SK-N-SH (cell line): ENCODE results near the gene MOK. TPM values are rescaled to one million over a fixed set of nuclear protein-coding genes. Genes with fewer than 3 reads are reported as not detected.
A peak's percentile ranks its signal among the peaks of the same experiment; 100 is the strongest.

Experiments used
- CTCF ChIA-PET: fragments of 300-600, 350-600 bp; formaldehyde crosslinking; extraction: SDS; loops from one replicate; lab custom pipeline; 2021; lab: Yijun Ruan, JAX
- POLR2A ChIA-PET: fragments of 350-600 bp; sonication (Branson Sonifier 250); formaldehyde crosslinking; extraction: SDS; loops from one replicate; lab custom pipeline; 2020; ENCODE audit warnings: antibody characterized with exemption, inconsistent platforms; lab: Yijun Ruan, JAX
- DNase-seq: peaks from one replicate; pipeline ENCODE4 v3.0.0; 2012
- H2AFZ ChIP-seq: fragments of 200-600 bp; sonication (generic); 2 replicates; pipeline ENCODE4 v1.8.1; 2016; ENCODE audit warnings: antibody characterized with exemption, mild to moderate bottlenecking, low read depth
- H3F3A ChIP-seq: fragments of 200-600 bp; sonication (generic); replicated peaks from 2 replicates; pipeline ENCODE3; 2016; ENCODE audit warnings: antibody characterized with exemption, mild to moderate bottlenecking; ENCODE audit not compliant: insufficient read depth
- H3K27ac ChIP-seq, 2 experiments: fragments of 200-500 bp in 1 of 2; fragments of 200-600 bp in 1 of 2; sonication (Bioruptor generic) in 1 of 2; sonication (generic), shearing (Covaris generic) in 1 of 2; 2 replicates each; pipeline versions ENCODE4 v1.5.1 to v1.6.1; 2014 to 2016; ENCODE audit warnings: low read depth in 2 of 2, inconsistent platforms in 1 of 2, low read length in 1 of 2, mild to moderate bottlenecking in 1 of 2, mixed read lengths in 1 of 2
- H3K27me3 ChIP-seq: fragments of 200-600 bp; sonication (generic), shearing (Covaris generic); 2 replicates; pipeline ENCODE4 v1.6.1; 2016; ENCODE audit warnings: mixed run types; ENCODE audit not compliant: insufficient read depth
- H3K36me3 ChIP-seq, 2 experiments: fragments of 200-500 bp in 1 of 2; fragments of 200-600 bp in 1 of 2; sonication (Bioruptor generic) in 1 of 2; sonication (generic) in 1 of 2; replicated peaks in 1 of 2; 2 replicates each; pipeline versions ENCODE3 to v1.5.1; 2014 to 2016; ENCODE audit warnings: low read length in 1 of 2, mild to moderate bottlenecking in 1 of 2; ENCODE audit not compliant: insufficient read depth in 2 of 2, control insufficient read depth in 1 of 2
- H3K4me1 ChIP-seq, 2 experiments: fragments of 200-500 bp in 1 of 2; fragments of 200-600 bp in 1 of 2; sonication (Bioruptor generic) in 1 of 2; sonication (generic), shearing (Covaris generic) in 1 of 2; 2 replicates each; pipeline versions ENCODE4 v1.5.1 to v1.6.1; 2014 to 2016; ENCODE audit warnings: low read depth in 1 of 2, low read length in 1 of 2, mixed run types in 1 of 2; ENCODE audit not compliant: insufficient read depth in 2 of 2, control insufficient read depth in 1 of 2
- H3K4me2 ChIP-seq: fragments of 200-600 bp; sonication (generic), shearing (Covaris generic); 2 replicates; pipeline ENCODE4 v1.6.1; 2017; ENCODE audit warnings: mixed run types
- H3K4me3 ChIP-seq, 2 experiments: fragments of 200-500 bp in 1 of 2; fragments of 200-600 bp in 1 of 2; sonication (Bioruptor generic) in 1 of 2; sonication (generic), shearing (Covaris generic) in 1 of 2; 2 replicates each; pipeline versions ENCODE4 v1.5.1 to v1.8.1; 2014 to 2016; ENCODE audit warnings: low read depth in 2 of 2, inconsistent platforms in 1 of 2, low read length in 1 of 2, mild to moderate bottlenecking in 1 of 2, mixed read lengths in 1 of 2, moderate library complexity in 1 of 2
- H3K79me2 ChIP-seq: fragments of 200-600 bp; sonication (generic); 2 replicates; pipeline ENCODE4 v1.8.1; 2017; ENCODE audit warnings: mild to moderate bottlenecking; ENCODE audit not compliant: insufficient read depth
- H3K9ac ChIP-seq: fragments of 200-600 bp; sonication (generic); 2 replicates; pipeline ENCODE4 v1.6.1; 2017; ENCODE audit warnings: mixed run types
- H3K9me2 ChIP-seq: fragments of 200-600 bp; sonication (generic); 2 replicates; pipeline ENCODE4 v1.6.1; 2017; ENCODE audit warnings: mixed run types
- H3K9me3 ChIP-seq: fragments of 200-600 bp; sonication (generic); 2 replicates; pipeline ENCODE4 v1.6.1; 2017; ENCODE audit warnings: mixed run types, mild to moderate bottlenecking, moderate library complexity
- H4K20me1 ChIP-seq: fragments of 200-600 bp; sonication (generic); 2 replicates; pipeline ENCODE4 v1.6.1; 2017; ENCODE audit warnings: mild to moderate bottlenecking, mixed run types; ENCODE audit not compliant: insufficient read depth
- CHD2 ChIP-seq: fragments of 150-350 bp; IDR thresholded peaks from 2 replicates; pipeline ENCODE4 v1.6.1; 2018; ENCODE audit warnings: low read length; ENCODE audit not compliant: partially characterized antibody
- FOSL2 ChIP-seq: IDR thresholded peaks from 2 replicates; pipeline ENCODE4 v1.4.0; 2012; ENCODE audit warnings: low read depth, mild to moderate bottlenecking, moderate library complexity, borderline replicate concordance
- FOXJ3 ChIP-seq: sonication (generic); formaldehyde crosslinking; IDR thresholded peaks from 2 replicates; pipeline ENCODE4 v1.5.1; 2020; ENCODE audit warnings: mild to moderate bottlenecking, missing genetic modification reagents
- FOXM1 ChIP-seq: IDR thresholded peaks from 2 replicates; pipeline ENCODE4 v1.4.0; 2012; ENCODE audit warnings: low read depth, mild to moderate bottlenecking
- GABPA ChIP-seq: IDR thresholded peaks from 2 replicates; pipeline ENCODE4 v1.4.0; 2012; ENCODE audit warnings: low read depth, mild to moderate bottlenecking
- JUND ChIP-seq: IDR thresholded peaks from 2 replicates; pipeline ENCODE4 v1.4.0; 2012
- MAX ChIP-seq: IDR thresholded peaks from 2 replicates; pipeline ENCODE4 v1.4.0; 2012; ENCODE audit warnings: low read depth
- MXI1 ChIP-seq: IDR thresholded peaks from 2 replicates; pipeline ENCODE4 v1.6.1; 2012; ENCODE audit warnings: mild to moderate bottlenecking, low read depth, low read length, improper control_type of control experiment
- NFIC ChIP-seq: IDR thresholded peaks from 2 replicates; pipeline ENCODE4 v1.4.0; 2012; ENCODE audit warnings: borderline replicate concordance
- RCOR1 ChIP-seq: fragments of 150-350 bp; IDR thresholded peaks from 2 replicates; pipeline ENCODE4 v1.6.1; 2017; ENCODE audit warnings: antibody characterized with exemption, low read length
- REST ChIP-seq: IDR thresholded peaks from 2 replicates; pipeline ENCODE4 v1.6.1; 2012; ENCODE audit warnings: mild to moderate bottlenecking, low read depth, low read length, moderate library complexity
- RFX5 ChIP-seq: IDR thresholded peaks from 2 replicates; pipeline ENCODE4 v1.6.1; 2012; ENCODE audit warnings: mild to moderate bottlenecking, improper control_type of control experiment, low read length
- SMC3 ChIP-seq: IDR thresholded peaks from 2 replicates; pipeline ENCODE4 v1.6.1; 2012; ENCODE audit warnings: low read depth, low read length, improper control_type of control experiment
- TCF12 ChIP-seq: IDR thresholded peaks from 2 replicates; pipeline ENCODE4 v1.4.0; 2012
- TEAD4 ChIP-seq: IDR thresholded peaks from 2 replicates; pipeline ENCODE4 v1.4.0; 2012; ENCODE audit warnings: mild to moderate bottlenecking, borderline replicate concordance; ENCODE audit not compliant: insufficient read depth
- WGBS: methylation state at CpG from one replicate; pipeline ENCODE4 v1.1.6; 2017; ENCODE audit warnings: low lambda C conversion rate; 5-methylcytosine and 5-hydroxymethylcytosine counted together
- polyA plus RNA-seq, 3 experiments: library from polyadenylated mRNA; depleted of rRNA; stranded (reverse); fragments of >200 nt; gene quantifications; 2 replicates each; pipeline ENCODE4 v1.2.3, GENCODE V29; 2012
- TF ChIP-seq, protein P1 (sequence below): fragments of 150-350 bp; IDR thresholded peaks from 2 replicates; pipeline ENCODE4 v1.6.1; 2017; ENCODE audit warnings: antibody characterized with exemption, low read length, low read depth, borderline replicate concordance

Gene MOK
- polyA plus RNA-seq, 1 of the 3 experiments (the other 2 are of a cell fraction): 13.3 TPM

GRCh38 chr14:102219316-102219715 is 85.6 kb downstream of the MOK start:
- WGBS: 95% methylated on average over 14 of the region's 16 CpGs
- Histone ChIP-seq H3K9ac (no peak overlapping the region), H3K36me3 (peaks cover 0 to 12% of the 10 kb centered on the region in 2 experiments), H3K9me2 (no peaks in the 10 kb centered on the region), H3K27me3 (no peaks in the 10 kb centered on the region), H3K9me3 (no peaks in the 10 kb centered on the region), H3K4me1 (peaks cover 5 to 15% of the 10 kb centered on the region in 2 experiments; a peak in 2 of 4 replicates), H2AFZ (no peak overlapping the region), H4K20me1 (no peaks in the 10 kb centered on the region), H3K4me2 (no peak overlapping the region), H3F3A (peaks cover under 1% of the 10 kb centered on the region), H3K79me2 (0 out of 2 replicates have a peak, but pooled peaks cover 5% of the 10 kb centered on the region), H3K27ac (no peak overlapping the region; a peak in 1 of 4 replicates), H3K4me3 (no peak overlapping the region)
- no peak for DNase-seq
- ChIA-PET POLR2A (no interaction called here), CTCF (interaction anchor here (0.6 kb wide), 1 partner anchor 76 kb away, joined by 3 read pairs; no protein-coding TSS in a partner anchor)
- TF ChIP-seq NFIC: no peak
- TF ChIP-seq MAX: no peak
- TF ChIP-seq FOXJ3: no peak
- TF ChIP-seq, protein P1, sequence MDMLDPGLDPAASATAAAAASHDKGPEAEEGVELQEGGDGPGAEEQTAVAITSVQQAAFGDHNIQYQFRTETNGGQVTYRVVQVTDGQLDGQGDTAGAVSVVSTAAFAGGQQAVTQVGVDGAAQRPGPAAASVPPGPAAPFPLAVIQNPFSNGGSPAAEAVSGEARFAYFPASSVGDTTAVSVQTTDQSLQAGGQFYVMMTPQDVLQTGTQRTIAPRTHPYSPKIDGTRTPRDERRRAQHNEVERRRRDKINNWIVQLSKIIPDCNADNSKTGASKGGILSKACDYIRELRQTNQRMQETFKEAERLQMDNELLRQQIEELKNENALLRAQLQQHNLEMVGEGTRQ: no peak
- no peak for TF ChIP-seq RFX5
- TF ChIP-seq RCOR1: no peak
- TF ChIP-seq MXI1: no peak
- no peak for TF ChIP-seq CHD2
- TF ChIP-seq REST: no peak
- no peak for TF ChIP-seq TCF12
- TF ChIP-seq GABPA: no peak
- no peak for TF ChIP-seq SMC3

DNA sequence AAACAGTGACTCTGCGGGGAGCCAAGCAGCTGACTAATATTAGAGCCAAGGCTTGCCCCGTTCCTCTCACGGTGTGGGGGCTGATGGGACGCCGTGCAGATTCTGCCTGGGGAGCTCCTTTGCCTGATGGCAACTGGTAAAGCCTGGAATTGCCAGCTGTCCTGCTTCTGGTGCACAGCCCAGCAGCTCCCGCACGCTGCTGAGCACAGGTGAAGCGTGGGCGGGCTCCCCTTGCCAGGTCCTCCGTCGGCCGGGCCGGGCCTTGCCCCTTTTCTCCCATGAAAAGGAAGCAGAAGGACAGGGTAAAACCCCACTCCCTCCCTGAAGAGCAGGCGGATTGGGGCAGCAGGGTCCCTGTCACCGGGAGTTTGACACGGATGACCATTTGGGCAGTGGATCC is 86.3 kb downstream of the MOK start:
- Histone ChIP-seq H3F3A (no peaks in the 10 kb centered on the region), H3K27ac (peak overlapping the region in 1 of 2 experiments; percentile 6; a peak in 1 of 4 replicates), H2AFZ (no peak overlapping the region), H3K4me3 (no peak overlapping the region), H3K36me3 (peaks cover 0 to 14% of the 10 kb centered on the region in 2 experiments), H3K79me2 (0 out of 2 replicates have a peak, but pooled peaks cover 5% of the 10 kb centered on the region), H3K9me2 (no peaks in the 10 kb centered on the region), H3K27me3 (no peaks in the 10 kb centered on the region), H3K9me3 (no peaks in the 10 kb centered on the region), H4K20me1 (no peaks in the 10 kb centered on the region), H3K4me2 (no peak overlapping the region), H3K4me1 (peaks cover 5 to 15% of the 10 kb centered on the region in 2 experiments; a peak in 2 of 4 replicates), H3K9ac (no peak overlapping the region)
- DNase-seq: no peak
- ChIA-PET POLR2A (no interaction called here), CTCF (interaction anchor here (0.6 to 1.7 kb wide), 5 partner anchors 20 to 121 kb away, joined by 3 to 5 read pairs (median 3); partner anchors contain the start of gene MOK)
- 97% methylated on average over 14 of the region's 16 CpGs for WGBS
- TF ChIP-seq CHD2: no peak
- no peak for TF ChIP-seq TEAD4
- no peak for TF ChIP-seq FOXM1
- TF ChIP-seq TCF12: no peak
- TF ChIP-seq FOSL2: no peak
- TF ChIP-seq, protein P1: no peak
- no peak for TF ChIP-seq JUND
